ENCODE results near the gene DNALI1.
"Not testable (repeated sequence)": the region's sequence is repeated elsewhere in the genome, so short reads cannot be mapped to it uniquely, and the experiment has no call there.

- TF ChIP-seq POLR2AphosphoS5 (IDR thresholded peaks at IDR 0.05; ENCODE audit: insufficient read depth in 1 of 2, low read depth in 1 of 2); POLR2A (IDR thresholded peaks at IDR 0.05): not testable (repeated sequence)
- TF ChIP-seq, protein P1, sequence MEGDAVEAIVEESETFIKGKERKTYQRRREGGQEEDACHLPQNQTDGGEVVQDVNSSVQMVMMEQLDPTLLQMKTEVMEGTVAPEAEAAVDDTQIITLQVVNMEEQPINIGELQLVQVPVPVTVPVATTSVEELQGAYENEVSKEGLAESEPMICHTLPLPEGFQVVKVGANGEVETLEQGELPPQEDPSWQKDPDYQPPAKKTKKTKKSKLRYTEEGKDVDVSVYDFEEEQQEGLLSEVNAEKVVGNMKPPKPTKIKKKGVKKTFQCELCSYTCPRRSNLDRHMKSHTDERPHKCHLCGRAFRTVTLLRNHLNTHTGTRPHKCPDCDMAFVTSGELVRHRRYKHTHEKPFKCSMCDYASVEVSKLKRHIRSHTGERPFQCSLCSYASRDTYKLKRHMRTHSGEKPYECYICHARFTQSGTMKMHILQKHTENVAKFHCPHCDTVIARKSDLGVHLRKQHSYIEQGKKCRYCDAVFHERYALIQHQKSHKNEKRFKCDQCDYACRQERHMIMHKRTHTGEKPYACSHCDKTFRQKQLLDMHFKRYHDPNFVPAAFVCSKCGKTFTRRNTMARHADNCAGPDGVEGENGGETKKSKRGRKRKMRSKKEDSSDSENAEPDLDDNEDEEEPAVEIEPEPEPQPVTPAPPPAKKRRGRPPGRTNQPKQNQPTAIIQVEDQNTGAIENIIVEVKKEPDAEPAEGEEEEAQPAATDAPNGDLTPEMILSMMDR (IDR thresholded peaks at IDR 0.05) = not testable (repeated sequence)
Measured at GRCh38 chr1:37559957-37560379, 3.2 kb downstream of the DNALI1 start.

All from vagina (tissue), 2 donors.